ENCODE results near the gene TBC1D12.
"Not testable (repeated sequence)": the region's sequence is repeated elsewhere in the genome, so short reads cannot be mapped to it uniquely, and the experiment has no call there.

The TBC1D12 gene

DNA sequence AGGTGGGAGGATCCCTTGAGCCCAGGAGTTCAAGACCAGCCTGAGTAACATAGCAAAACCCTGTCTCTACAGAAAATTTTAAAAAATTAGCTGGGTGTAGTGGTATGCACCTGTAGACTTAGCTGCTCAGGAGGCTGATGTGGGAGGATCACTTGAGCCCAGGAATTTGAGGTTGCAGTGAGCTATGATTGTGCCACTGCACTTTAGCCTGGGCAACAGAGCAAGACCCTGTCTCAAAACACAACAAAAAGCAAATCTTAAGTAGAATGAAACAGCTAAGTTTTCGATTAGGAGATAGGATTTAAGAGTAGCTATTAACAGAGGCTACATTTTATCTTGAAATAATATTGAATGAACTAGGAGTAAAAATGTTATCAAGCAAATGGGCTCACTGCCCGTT is 139.9 kb downstream of the TBC1D12 start:
- DNase-seq (ENCODE audit: low spot score); FAIRE-seq: not testable (repeated sequence)

GRCh38 chr10:94545391-94546048 is 143.2 kb downstream of the TBC1D12 start, which contains the start of gene HELLS:
HELLS (plus strand) TSS chr10:94545788; CDS start chr10:94545922, 134 bp downstream.
- peak; percentile 81 for DNase-seq (ENCODE audit: low spot score)
- FAIRE-seq = no peak

DNA sequence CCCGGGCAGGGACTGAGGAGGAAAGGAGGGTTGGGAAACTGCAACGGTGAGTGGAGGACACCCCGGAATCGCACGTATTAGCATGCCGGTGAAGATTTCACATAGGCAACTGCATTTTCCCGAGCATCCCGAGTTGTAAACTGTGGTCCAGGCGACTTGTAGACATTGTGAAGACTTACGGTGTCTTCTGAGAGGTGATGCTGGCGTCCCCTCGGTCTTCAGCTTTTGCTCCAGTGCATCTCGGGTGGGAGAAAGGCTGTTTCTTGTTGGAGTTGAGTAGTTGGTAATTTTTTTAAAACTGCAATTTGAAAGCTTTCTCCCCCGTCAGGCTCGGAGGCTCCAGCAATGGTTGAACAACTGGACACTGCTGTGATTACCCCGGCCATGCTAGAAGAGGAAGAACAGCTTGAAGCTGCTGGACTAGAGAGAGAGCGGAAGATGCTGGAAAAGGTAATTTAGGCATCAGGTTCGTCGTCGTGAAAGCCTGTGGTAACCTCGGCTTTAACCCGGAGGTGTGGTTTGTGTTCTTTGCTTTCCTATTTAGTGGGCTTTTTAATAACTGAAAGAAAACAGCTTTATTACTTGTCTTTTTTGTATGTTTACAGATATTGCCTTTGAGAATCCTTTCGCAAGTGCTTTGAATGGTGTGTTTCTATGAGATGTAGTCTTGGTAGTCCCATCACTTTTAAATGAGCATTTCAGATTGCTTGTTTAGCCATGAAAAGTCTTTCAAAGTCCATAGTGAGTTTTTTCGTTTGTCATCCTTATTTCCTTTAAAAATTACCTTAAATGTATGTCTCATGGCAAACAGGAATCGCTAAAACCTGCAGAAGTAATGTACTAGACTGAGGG is 143.9 kb downstream of the TBC1D12 start:
- FAIRE-seq (no peak), DNase-seq (ENCODE audit: low spot score) (no peak)

DNA sequence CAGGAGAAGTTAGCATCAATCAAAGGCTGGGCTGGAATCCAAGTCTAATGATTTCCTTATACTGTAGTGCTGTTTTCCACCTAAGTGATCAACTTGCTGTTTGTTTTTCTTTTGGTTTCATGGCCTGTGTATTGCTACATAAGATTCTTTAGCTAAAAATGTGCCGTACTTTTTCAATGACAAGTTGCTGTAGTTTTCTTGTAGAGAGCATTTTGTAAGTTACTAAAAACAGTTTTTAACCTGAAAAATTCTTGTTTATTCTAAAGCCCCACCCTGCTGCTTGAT is 144.5 kb downstream of the TBC1D12 start:
- DNase-seq (ENCODE audit: low spot score) = no peak
- no peak for FAIRE-seq

GRCh38 chr10:94549221-94549620 is 146.9 kb downstream of the TBC1D12 start:
- FAIRE-seq (no peak), DNase-seq (ENCODE audit: low spot score) (no peak)

DNA sequence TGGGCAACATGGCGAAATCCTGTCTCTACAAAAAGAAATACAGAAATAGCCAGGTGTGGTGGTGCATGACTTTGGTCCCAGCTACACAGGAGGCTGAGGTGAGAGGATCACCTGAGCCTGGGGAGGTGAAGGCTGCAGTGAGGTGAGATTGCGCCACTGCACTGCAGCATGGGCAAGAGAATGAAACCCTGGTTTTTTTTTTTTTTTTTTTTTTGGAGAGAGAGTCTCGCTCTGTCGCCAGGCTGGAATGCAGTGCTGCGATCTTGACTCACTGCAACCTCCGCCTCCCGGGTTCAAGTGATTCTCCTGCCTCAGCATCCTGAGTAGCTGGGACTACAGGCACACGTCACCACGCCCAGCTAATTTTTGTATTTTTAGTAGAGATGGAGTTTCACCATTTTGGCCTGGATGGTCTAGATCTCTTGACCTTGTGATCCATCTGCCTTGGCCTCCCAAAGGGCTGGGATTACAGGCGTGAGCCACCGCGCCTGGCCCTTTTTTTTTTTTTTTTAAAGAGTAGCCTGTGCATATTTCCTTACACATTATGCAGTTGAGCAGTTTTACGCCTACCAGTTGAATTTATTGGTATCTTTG is 165.5 kb downstream of the TBC1D12 start:
- not testable (repeated sequence) for DNase-seq (ENCODE audit: low spot score); FAIRE-seq

GRCh38 chr10:94571081-94571480 is 168.7 kb downstream of the TBC1D12 start:
- DNase-seq (ENCODE audit: low spot score) = no peak
- FAIRE-seq = no peak

DNA sequence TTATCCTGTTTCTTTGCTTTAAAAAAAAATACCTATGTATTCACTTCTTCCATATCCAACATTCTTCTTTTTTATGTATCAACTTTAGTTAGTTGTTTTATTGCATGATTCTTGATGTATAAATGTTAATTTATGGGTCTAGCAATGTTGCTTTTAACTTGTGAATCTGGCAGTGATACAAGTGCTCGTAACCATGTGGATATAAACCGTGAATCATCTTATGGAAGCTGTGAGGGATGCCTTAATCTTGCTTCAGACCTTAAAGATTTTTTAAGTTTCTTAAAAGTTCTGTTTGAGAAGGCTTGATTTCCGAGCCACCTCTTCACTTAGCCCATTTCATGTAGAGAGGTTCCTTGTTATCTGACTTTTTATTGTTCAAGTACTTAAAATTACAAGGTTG is 169.2 kb downstream of the TBC1D12 start:
- FAIRE-seq = no peak
- DNase-seq (ENCODE audit: low spot score) = no peak

DNA sequence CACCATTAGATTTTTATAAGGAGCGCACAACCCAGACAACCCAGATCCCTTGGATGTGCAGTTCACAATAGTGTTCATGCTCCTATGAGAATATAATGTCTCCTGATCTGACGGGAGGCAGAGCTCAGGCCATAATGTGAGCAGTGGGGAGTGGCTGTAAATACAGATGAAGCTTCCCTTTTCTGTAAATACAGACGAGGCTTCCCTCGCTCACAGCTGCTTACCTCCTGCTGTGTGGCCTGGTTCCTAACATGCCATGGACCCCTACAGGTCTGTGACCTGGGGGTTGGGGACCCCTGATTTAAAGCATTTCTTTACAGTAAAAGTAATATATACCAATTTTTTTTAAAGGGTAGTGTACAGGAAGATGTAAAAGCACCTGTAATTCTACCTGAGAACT is 176.4 kb downstream of the TBC1D12 start:
- FAIRE-seq = no peak

DNA sequence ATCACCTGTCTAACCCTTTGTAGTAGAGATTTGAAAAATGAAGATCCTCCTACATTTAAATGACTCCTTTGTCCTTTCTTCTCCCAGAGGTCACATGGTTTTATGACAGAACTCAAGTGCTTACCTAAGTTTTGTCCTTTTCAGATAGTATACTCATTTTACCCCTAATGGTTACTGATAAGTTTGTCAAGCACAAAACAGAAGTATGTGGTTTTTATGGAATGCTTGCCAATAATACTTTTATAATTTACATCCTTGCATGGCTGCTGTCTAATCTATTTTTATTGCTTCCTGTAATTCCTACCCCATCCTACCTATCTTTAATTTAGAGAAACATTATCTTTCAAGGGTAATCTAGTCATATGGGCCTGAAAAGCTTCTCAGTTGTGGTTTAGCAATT is 180.8 kb downstream of the TBC1D12 start:
- DNase-seq (ENCODE audit: low spot score) (no peak), FAIRE-seq (no peak)

More for the DNA sequence above, 176.4 kb downstream of the TBC1D12 start:
- DNase-seq (ENCODE audit: low spot score) = no peak
